ENCODE data around the gene COPS2. TPM values are rescaled to one million over a fixed set of nuclear protein-coding genes. Genes with fewer than 3 reads are reported as not detected.

COPS2 gene
- total RNA-seq, 2 donors from 2014 or later = 57.1 to 60.9 TPM

DNA sequence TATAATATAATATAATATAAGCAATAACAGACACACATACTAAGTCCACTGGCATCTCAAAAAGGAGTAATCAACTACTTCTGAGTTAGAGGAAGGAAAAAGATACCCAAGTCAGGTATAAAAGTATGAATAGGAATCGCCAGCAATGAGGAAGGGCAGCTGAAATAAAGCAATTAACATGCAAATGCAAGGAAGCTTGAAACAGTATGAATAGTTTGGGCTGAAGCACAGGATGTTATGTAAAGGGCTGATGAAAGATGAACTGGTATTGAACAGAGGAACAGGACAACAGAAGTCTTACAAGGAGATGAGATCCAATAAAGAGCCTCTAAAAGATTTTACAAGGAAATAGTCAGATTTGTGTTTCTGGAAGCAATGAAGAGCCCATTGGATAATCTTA, 7.1 kb downstream of the COPS2 start:
- peak overlapping the region; percentile 22 for H3K27ac Mint-ChIP-seq
- H3K36me3 Mint-ChIP-seq (ENCODE audit: low read depth) = peaks cover 14% of the 10 kb centered on the region
- no peaks in the 10 kb centered on the region for H3K9me3 Mint-ChIP-seq
- Histone ChIP-seq H3K9ac (ENCODE audit: extremely low read depth, low read length, poor library complexity, severe bottlenecking) (no peak overlapping the region), H3K27me3 (ENCODE audit: control insufficient read depth, insufficient read depth, low read length, poor library complexity, severe bottlenecking) (no peaks in the 10 kb centered on the region), H3K9me3 (ENCODE audit: control insufficient read depth, low read length) (no peaks in the 10 kb centered on the region), H3K4me1 (ENCODE audit: control insufficient read depth, insufficient read depth, low read length) (no peaks in the 10 kb centered on the region), H3K27ac (ENCODE audit: low read depth, low read length) (no peak overlapping the region), H3K36me3 (ENCODE audit: control insufficient read depth, insufficient read depth, low read length) (peaks cover 15% of the 10 kb centered on the region), H3K4me3 (ENCODE audit: low read length) (no peak overlapping the region)
- WGBS, 2 experiments (ENCODE audit: insufficient coverage in 1 of 2, insufficient read length in 1 of 2) = 69 to 81% methylated on average over 1 of the region's 1 CpG
- peaks cover 8% of the 10 kb centered on the region for H3K4me1 Mint-ChIP-seq
- H3K27me3 Mint-ChIP-seq (ENCODE audit: insufficient read depth) = no peaks in the 10 kb centered on the region
- no peak for DNase-seq
- TF ChIP-seq, protein P1, sequence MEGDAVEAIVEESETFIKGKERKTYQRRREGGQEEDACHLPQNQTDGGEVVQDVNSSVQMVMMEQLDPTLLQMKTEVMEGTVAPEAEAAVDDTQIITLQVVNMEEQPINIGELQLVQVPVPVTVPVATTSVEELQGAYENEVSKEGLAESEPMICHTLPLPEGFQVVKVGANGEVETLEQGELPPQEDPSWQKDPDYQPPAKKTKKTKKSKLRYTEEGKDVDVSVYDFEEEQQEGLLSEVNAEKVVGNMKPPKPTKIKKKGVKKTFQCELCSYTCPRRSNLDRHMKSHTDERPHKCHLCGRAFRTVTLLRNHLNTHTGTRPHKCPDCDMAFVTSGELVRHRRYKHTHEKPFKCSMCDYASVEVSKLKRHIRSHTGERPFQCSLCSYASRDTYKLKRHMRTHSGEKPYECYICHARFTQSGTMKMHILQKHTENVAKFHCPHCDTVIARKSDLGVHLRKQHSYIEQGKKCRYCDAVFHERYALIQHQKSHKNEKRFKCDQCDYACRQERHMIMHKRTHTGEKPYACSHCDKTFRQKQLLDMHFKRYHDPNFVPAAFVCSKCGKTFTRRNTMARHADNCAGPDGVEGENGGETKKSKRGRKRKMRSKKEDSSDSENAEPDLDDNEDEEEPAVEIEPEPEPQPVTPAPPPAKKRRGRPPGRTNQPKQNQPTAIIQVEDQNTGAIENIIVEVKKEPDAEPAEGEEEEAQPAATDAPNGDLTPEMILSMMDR (conservative IDR thresholded peaks at IDR 0.05) = no peak
- H3K4me3 Mint-ChIP-seq = no peak overlapping the region

DNA sequence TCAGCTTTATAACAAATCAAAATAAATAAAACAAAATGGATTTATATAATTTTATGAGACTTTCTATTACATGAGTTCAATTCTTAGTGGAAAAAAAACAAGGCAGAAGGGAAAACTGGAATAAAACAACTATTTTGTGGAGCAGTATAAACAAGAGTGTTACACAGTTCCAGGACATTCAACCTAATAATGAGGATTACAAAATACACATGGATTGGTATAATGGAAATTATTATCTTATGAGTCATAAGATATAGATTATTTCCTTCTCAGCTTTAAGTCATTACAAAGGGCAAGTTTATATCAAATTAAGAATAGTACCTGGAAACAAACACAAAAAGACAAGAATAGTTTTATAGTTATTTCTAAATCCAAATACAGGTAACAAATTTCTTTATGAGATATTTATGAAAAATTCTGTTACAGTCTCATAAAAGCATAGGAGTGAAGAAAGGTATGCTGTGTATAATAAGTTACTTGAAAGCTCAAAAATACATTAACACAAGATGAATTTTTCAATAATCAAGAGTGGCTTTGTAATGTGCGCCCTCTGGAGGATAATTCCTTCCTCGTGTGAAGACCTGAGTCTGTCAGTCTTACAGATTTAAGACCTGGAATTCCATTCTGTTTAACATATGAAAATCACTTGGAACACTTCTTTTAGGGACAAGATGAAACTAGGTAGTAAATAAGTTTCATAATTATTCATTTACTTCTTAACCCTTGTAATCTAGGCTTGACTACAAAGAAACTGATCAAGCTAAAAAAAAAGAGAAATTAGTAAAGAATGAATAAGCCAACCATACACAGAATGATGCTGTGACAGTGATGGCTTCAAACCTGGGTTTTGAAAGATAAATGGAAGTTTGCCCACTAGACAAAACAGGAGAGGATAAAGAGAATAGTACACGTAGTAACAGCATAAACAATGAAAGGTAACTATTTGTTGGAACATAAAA, 9.5 kb downstream of the COPS2 start:
- H3K36me3 ChIP-seq (ENCODE audit: control insufficient read depth, insufficient read depth, low read length) = peaks cover 38% of the 10 kb centered on the region
- no peaks in the 10 kb centered on the region for H3K4me1 ChIP-seq (ENCODE audit: control insufficient read depth, insufficient read depth, low read length)
- H3K27me3 ChIP-seq (ENCODE audit: control insufficient read depth, insufficient read depth, low read length, poor library complexity, severe bottlenecking) = no peaks in the 10 kb centered on the region
- no peak overlapping the region for H3K27ac Mint-ChIP-seq
- TF ChIP-seq, protein P1 (conservative IDR thresholded peaks at IDR 0.05) = peak; percentile 91
- H3K4me3 Mint-ChIP-seq = no peak overlapping the region
- H3K4me3 ChIP-seq (ENCODE audit: low read length) = no peak overlapping the region
- peaks cover 36% of the 10 kb centered on the region for H3K36me3 Mint-ChIP-seq (ENCODE audit: low read depth)
- WGBS, 2 experiments (ENCODE audit: insufficient coverage in 1 of 2, insufficient read length in 1 of 2) = 38 to 50% methylated on average over 1 to 3 of the region's 3 CpGs
- peaks cover 8% of the 10 kb centered on the region for H3K4me1 Mint-ChIP-seq
- H3K9me3 ChIP-seq (ENCODE audit: control insufficient read depth, low read length) = no peaks in the 10 kb centered on the region
- peak; percentile 63 for DNase-seq
- no peaks in the 10 kb centered on the region for H3K9me3 Mint-ChIP-seq
- H3K27me3 Mint-ChIP-seq (ENCODE audit: insufficient read depth) = no peaks in the 10 kb centered on the region
- no peak overlapping the region for H3K9ac ChIP-seq (ENCODE audit: extremely low read depth, low read length, poor library complexity, severe bottlenecking)
- H3K27ac ChIP-seq (ENCODE audit: low read depth, low read length) = no peak overlapping the region

DNA sequence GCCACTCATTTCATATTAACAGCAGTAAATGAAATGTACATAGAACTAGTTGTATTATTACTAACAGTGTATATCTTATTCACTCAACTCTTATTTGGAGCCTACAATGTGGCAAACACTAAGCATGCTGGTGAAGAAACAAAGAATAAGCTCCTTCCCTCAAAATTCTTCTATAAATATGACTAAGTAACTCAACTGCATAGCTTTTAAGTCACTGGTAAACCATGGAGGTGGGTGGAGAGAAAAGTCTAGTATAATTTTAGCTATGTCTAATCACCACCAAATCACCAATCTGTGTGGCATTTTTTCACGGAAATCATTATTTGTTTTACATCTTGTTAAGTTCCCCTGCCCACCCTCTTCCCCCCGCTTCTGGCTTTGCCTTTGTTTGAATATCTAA, 17.5 kb downstream of the COPS2 start:
- no peaks in the 10 kb centered on the region for H3K9me3 ChIP-seq (ENCODE audit: control insufficient read depth, low read length)
- no peak overlapping the region for H3K4me3 ChIP-seq (ENCODE audit: low read length)
- H3K27ac Mint-ChIP-seq = no peak overlapping the region
- H3K4me1 ChIP-seq (ENCODE audit: control insufficient read depth, insufficient read depth, low read length) = no peaks in the 10 kb centered on the region
- peaks cover 4% of the 10 kb centered on the region for H3K4me1 Mint-ChIP-seq
- peaks cover 92% of the 10 kb centered on the region for H3K36me3 ChIP-seq (ENCODE audit: control insufficient read depth, insufficient read depth, low read length)
- H3K27ac ChIP-seq (ENCODE audit: low read depth, low read length) = no peak overlapping the region
- H3K9ac ChIP-seq (ENCODE audit: extremely low read depth, low read length, poor library complexity, severe bottlenecking) = no peak overlapping the region
- TF ChIP-seq, protein P1 (conservative IDR thresholded peaks at IDR 0.05) = no peak
- peaks cover 54% of the 10 kb centered on the region for H3K36me3 Mint-ChIP-seq (ENCODE audit: low read depth)
- H3K9me3 Mint-ChIP-seq = no peaks in the 10 kb centered on the region
- 95% methylated on average over 2 of the region's 2 CpGs; no CpG with 5 or more reads in 1 of the 2 experiments for WGBS, 2 experiments (ENCODE audit: insufficient coverage in 1 of 2, insufficient read length in 1 of 2)
- DNase-seq = no peak
- H3K4me3 Mint-ChIP-seq = no peak overlapping the region
- no peaks in the 10 kb centered on the region for H3K27me3 Mint-ChIP-seq (ENCODE audit: insufficient read depth)
- H3K27me3 ChIP-seq (ENCODE audit: control insufficient read depth, insufficient read depth, low read length, poor library complexity, severe bottlenecking) = no peaks in the 10 kb centered on the region
